Stimulated activated CD8-positive, alpha-beta memory T cell treated with anti-CD3 and anti-CD28 coated beads, Interleukin-2, amount 100 ng/mL, for 1 hour (primary cell): ENCODE data around the gene AAGAB.

Experiments
- DNase-seq, 2 donors: peaks; one replicate each; pipeline ENCODE4 v3.0.0-alpha.2; 2020; ENCODE audit warnings: low read depth in 2 of 2

The AAGAB gene

GRCh38 chr15:67187351-67187854 is 67.1 kb downstream of the AAGAB start:
- no peak for DNase-seq

- no peak for DNase-seq
These were observed 67.8 kb downstream of the AAGAB start for GRCh38 chr15:67186688-67187087.

DNA sequence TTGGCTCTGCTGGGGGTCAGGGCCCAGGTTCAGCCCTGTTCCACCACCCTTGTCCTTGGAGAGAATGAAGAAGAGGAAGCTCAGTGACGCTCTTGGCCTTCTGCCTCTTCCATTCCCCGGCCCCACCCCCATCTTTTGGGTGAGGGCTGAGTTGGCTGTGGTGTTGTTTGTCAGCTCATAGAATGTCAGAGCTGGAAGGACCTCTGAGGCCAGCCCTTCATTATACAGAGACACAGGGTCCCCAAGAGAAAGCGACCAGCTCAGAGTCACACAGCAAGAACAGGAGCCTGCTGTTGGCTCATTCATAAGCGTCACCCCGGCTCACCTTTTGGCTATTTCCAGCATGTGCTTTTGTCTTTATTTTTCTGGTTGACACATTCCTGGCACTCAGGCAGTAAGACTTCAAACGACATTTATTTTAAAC is 68.2 kb downstream of the AAGAB start:
- no peak for DNase-seq

DNA sequence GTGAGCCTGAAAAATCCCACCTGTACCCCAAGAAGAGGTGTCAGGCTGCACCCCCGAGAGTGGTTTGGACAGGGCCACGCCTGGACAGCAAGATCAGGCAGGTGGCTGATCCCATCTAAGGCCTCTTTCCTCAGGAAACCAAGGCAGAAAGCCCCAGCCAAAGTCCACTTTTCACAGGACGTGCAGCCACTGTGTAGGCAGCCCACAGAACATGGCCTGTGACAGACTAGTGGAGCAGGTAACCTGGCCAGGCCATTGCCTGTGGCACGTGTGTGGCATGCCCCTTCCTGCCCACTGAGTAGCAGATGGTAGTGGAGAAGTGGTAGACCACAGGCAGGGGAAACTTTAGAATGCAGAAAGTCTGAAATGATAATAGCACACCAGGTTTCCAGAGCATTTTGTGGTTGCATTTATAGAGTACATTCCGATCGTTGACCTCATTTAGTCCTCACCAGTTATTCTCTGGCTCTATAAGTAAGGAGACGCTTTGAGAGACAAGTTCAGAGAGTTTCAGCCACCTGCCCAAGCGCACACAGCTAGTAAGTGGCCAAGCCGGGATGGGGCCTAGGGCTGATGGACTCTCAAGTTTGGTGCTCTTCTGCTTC is 68.7 kb downstream of the AAGAB start:
- no peak for DNase-seq

GRCh38 chr15:67185051-67185450 is 69.4 kb downstream of the AAGAB start:
- DNase-seq: no peak

DNA sequence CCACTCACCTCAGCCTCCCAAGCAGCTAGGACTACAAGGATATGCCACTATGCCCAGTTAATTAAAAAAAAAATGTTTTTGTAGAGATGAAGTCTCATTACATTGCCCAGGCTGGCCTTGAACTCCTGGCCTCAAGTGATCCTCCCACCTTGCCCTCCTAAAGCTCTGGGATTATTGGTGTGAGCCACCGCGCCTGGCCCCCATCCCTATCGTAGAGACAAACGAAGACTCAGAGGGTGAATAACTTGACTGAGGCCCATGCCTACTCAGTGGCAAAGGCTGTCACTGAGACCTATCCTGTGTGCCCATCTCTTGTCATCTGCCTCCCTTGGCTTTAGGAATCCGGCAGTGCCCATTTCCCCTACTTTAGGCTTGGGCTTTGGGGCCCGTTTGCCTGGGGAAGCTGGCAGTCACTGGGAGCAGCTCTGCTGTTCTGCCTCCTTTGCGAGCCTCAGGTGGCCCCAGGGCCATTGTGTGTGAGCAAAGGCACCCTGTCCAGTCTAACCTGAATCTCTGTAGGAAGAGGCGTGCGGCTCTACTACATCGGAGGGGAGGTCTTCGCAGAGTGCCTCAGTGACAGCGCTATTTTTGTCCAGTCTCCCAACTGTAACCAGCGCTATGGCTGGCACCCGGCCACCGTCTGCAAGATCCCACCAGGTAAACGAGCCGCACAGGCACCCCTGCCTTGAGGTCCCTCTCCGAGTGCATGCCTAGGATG is 70.1 kb downstream of the AAGAB start:
- DNase-seq: no peak

GRCh38 chr15:67183443-67184169 is 70.9 kb downstream of the AAGAB start:
- no peak for DNase-seq

DNA sequence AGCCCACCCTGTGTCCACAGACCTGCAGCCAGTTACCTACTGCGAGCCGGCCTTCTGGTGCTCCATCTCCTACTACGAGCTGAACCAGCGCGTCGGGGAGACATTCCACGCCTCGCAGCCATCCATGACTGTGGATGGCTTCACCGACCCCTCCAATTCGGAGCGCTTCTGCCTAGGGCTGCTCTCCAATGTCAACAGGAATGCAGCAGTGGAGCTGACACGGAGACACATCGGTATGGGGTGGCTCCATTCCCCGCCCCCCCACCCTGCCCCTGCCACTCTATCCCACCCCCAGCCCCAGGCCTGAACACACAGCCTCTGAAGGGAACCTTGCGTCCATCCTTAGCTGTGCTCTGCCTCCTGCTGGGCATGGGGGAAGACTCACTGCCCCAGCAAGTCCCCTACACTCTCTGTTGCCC is 73.2 kb downstream of the AAGAB start:
- no peak for DNase-seq

DNA sequence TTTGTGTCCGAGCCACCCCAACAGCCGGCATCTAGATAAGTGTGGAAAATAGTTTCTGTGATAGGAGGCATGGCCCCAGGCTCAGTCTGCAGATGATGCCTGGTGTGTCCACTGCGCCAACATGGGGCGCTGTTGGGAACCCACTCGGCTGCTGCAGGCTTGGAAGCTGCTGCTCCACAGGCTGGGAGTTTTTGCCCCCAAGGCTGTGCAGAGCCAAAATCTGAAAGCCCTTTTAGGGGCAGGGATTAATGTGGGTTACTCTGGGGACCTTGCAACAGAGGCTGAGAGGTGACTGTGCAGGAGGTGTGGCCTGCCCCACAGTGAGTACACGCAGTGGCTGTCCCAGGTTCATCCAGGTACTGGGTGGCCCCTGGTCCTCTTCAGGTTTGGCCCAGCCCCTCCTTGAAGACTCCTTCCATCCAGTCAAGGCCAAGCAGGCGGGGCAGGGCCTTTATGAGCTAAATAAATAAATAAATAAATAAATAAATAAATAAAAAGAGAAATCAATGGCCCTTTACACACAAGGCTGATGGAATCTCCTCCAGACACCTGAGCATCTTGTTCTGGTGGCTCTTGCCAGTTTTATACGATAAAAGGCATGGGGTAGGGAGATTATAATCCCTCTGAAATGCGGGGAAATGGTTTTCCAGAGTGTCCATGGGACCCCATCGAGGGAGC is 73.8 kb downstream of the AAGAB start:
- DNase-seq: no peak

GRCh38 chr15:67180035-67180434 is 74.4 kb downstream of the AAGAB start:
- DNase-seq: no peak

- DNase-seq: no peak
These were observed 75.0 kb downstream of the AAGAB start for GRCh38 chr15:67179411-67179995.

DNA sequence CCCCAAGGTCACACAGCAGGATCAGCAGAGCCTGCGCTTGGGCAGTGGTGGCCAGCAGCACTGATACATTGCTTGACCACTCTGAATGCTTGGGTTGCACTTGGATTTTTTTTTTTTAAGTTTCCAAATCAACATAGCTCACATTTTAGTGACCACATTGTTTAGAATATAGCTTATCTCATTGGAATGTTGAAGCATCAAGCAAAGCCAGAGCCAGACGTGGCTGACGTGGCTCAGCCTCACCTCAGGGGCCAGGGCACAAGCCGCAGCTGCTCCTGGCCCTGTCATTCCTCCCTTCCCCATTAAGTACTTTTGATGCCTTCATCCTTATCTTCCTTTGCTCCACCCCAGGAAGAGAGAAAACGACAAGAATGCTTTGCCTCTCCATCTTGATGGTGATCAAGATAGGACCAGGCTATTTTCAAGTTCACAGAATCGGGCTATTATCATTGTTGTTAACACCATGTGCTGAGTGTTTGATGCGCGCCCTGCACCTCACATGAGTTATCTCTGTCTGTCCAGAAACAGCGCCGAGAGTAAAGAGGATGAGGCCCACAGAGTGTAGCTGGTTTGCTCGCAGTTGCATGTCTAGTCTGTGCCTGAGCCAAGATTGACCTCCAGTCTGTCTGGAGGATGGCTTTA is 75.8 kb downstream of the AAGAB start:
- no peak for DNase-seq

- DNase-seq: no peak
These were observed 76.7 kb downstream of the AAGAB start for GRCh38 chr15:67177752-67178151.

DNA sequence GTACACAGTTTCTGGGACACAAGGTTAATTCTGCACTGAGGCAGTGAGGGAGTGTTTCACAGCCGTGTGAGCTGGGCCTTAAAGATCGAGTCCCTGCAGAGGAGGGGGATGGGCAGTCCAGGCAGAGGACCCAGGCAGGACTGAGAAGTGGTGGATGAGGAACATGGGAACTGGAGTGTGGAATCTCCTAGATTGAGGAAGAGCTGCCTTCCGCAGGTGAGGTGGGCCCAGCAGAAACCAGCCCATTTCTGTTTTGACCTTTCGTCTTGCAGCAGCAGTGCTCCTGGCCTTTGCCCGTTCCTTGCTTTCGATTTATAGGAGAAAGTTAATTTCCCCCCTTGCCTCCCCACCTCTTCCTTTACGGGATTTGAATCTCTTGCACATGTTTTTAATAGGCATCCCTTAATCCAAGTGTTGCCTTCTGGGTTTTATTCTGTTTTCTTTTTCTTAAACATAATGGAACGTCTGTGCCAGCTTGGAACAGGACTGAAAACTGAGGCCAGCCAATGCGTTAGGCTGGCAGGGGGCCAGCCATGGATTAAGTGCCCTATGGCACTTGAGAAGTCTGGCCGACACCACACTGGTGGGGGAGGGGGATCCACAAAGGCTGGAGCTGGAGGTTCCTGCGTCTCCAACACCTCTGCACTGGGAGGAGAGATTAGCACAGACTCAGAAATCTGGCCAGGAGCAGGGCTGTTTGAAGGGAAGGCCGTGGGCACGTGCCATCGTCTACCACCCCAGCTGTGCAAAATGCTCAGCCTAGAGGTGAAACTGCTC is 78.1 kb downstream of the AAGAB start:
- DNase-seq: no peak

GRCh38 chr15:67175643-67176071 is 78.8 kb downstream of the AAGAB start:
- DNase-seq: no peak

DNA sequence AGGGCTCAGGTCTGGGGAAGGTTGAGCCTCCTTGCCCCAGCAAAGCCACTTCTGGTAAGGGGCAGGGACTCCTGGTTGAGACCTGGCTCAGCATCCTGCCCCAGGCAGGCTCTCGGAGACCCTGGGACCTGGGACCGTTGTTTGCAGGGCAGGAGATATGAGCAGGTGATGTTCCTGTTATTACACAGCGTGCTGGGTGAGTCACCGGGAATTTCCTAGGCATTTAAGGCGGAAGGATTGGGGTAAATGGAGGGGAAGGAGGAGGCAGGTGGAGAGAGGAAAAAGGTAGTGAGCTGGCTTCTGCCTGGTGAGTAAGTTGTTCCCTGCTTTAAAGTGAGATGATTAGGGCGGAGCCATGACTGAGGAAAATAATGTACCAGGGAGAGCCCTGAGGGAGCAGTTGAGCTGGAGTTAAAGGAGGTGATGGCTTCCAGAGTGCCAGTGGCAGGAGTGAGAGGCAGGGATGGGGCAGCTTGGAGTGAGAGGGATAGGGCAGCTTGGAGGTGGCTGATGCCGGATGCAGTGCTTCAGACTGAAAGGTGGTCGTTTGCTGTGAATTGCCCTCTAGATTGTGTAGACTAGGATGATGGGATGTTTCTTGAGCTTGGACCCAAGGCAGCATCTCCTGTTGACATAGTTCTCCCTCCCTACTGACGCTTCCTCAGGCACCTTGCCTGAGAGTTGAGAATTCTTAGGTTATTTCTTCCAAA is 79.4 kb downstream of the AAGAB start:
- DNase-seq: no peak

DNA sequence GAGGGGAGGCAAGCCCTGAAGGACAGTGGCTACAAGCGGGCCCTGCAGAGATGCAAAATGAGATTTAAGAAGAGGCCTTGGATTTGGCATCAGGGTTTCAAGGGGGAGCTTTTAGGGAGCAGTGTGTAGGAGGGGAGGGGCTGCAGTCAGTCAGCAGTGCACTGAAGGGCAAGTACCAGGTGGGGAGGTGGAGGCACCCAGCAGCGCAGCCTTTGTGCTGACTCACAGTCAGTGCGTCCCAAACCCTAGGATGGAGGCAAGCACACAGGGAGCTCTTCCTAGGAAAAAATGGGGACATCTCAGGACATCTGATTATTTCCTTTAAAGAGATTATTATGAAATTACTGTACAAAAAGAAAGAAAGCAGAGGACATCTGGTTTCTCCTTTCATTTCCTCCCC is 80.0 kb downstream of the AAGAB start:
- DNase-seq: no peak

DNA sequence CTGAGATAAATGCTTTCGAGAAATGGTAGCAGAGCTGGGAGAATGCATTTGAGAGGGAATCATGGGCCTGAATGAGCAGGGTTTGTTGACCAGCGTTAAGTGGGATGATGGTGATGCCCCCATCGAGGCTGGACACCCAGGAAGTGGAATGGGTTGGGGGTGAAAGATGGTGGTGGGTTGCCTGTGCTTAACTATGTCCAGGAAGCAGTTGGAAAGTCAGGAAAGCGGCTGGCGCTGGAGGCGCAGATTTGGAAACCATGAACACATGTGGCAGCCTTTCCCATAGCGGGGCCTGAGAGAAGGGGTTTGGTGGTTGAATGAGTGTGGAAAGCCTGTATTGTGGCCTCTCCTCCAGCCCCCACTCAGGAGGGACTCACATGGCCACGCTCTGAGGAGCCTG is 80.7 kb downstream of the AAGAB start:
- no peak for DNase-seq

DNA sequence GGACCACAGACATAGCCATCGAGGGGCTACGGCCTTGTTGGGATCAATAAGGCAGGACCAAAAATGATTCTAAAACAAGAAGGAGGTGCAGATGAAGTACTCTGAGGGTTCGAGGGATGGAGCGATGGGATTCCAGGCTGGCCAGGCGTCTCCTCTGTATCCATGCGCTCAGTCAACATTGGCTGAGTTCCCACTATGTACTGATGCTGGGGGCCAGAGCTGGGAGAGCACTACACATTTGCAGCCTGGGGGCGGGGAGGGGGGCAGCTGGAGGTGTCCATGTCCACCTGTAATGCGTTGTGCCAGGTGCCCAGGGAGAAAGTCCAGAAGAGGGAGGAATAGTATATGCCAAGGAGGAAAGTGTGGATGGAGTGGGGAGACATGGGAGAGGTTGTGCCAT is 81.5 kb downstream of the AAGAB start:
- no peak for DNase-seq

DNA sequence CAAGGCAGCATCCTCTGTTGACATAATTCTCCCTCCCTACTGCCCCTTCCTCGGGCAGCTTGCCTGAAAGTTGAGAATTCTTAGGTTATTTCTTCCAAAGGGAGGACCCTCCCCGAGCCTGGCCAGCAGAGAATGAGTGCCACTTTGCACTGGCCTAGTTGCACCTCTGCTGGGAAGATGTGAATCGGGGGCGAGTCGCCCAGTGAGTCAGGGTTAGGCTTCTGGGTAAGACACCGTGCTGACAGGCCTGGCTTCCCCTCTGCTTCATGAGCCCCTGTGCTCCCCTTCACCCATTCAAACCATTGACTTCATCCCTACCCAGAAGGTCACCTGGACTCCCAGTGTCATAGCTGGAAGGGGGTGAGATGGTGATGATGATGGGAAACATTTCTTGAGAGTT is 82.3 kb downstream of the AAGAB start:
- DNase-seq: no peak
